ENCODE data around the gene OR8K5. TPM values are rescaled to one million over a fixed set of nuclear protein-coding genes. Genes with fewer than 3 reads are reported as not detected.

Gene OR8K5, protein sequence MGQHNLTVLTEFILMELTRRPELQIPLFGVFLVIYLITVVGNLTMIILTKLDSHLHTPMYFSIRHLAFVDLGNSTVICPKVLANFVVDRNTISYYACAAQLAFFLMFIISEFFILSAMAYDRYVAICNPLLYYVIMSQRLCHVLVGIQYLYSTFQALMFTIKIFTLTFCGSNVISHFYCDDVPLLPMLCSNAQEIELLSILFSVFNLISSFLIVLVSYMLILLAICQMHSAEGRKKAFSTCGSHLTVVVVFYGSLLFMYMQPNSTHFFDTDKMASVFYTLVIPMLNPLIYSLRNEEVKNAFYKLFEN
- total RNA-seq: not detected in 2 replicates

DNA sequence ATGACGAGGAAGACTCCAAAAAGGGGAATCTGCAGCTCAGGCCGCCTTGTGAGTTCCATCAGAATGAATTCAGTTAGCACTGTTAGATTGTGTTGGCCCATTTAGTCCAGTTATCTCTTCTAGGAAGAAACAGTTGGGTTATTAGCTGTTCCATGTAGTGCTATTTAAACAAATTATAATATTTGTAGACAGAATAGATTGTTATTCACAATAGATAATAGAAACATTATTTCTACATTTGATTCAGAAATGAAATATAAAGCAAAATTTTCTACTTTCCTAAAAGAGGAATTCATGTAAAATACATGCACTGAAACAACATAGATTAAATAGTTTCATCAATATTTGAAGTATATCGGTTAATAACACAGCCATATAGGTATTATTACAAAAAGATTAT lies at the start of gene OR8K5:
Gene OR8K5, minus strand, starts transcription at position 101 of the 400 bp plus-strand sequence. Its CDS starts 0 bp downstream, at position 101.

DNA sequence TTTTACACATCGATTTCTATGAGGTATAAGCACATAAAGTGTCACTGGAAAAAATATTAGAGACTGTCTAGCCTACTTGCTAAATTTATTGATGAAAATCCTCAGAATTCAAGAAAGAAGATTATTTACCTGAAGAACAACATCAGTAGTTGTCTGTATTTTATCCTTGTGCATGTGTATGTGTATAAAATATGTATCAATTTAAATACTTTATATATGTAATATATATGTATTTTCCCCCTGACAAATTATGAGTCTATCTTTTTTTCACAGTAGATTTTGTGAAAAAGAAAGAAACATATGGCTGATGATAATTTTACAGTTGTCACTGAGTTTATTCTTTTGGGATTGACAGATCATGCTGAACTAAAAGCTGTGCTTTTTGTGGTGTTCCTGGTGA lies 16.2 kb upstream of the OR8K5 start, which contains the start of gene OR5J2:
Gene OR5J2, plus strand, starts transcription at position 301 of the 400 bp plus-strand sequence. Its CDS starts 0 bp downstream, at position 301.

DNA sequence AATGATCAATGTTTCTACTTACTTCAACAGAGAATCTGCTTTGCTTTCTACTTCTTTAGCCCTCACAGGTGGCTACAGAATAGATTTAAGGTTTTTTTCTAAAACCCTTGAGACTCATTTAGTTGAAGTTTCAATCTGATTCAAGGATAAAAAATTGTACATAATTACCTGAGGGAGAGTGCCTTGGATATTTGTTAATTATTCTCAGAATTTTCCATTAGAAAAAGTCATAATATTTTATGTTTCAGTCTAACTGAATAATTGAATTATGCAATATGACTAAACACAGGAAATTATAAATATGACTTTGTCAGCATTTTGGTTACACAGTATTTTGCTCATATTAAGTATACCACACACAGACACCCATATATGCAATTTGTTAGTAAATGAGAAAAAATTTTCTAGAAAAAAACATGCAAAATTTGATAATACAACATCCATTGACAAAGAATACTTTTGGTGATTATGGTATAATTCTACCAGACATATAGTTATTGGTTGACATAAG lies 19.9 kb downstream of the OR8K5 start, which contains the start of gene OR8J3:
Gene OR8J3, minus strand, starts transcription at position 51 of the 511 bp plus-strand sequence. CDS start 2,483 bp downstream, outside the sequence.

DNA sequence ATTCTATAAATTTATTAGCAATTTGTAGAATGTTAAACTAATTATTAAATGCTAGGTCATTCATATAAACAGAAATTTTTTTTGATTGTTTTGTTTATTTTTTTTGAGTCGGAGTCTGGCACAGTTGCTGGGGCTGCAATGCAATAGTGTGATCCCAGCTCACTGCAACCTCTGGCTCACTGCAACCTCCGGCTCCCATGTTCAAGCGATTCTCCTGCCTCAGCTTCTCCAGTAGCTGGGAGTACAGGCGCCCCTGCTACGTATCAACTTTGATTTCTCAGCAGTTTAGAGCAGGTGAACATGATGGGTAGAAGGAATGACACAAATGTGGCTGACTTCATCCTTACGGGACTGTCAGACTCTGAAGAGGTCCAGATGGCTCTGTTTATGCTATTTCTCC lies 38.0 kb downstream of the OR8K5 start, which contains the start of gene OR8H3:
Gene OR8H3, plus strand, starts transcription at position 301 of the 400 bp plus-strand sequence. Its CDS starts 0 bp downstream, at position 301.

Other genes starting within 250 kb of the OR8K5 start
- not detected in 2 replicates for gene OR5W2, start 245.7 kb downstream of the OR8K5 start, total RNA-seq
- gene OR5I1, start 223.9 kb downstream of the OR8K5 start, total RNA-seq: not detected in 2 replicates
- gene OR10AG1, start 190.4 kb downstream of the OR8K5 start, total RNA-seq: not detected in 2 replicates
- not detected in 2 replicates for gene OR5F1, start 165.7 kb downstream of the OR8K5 start, total RNA-seq
- gene OR5AS1, start 132.7 kb downstream of the OR8K5 start, total RNA-seq: not detected in 2 replicates
- gene OR8I2, start 67.0 kb downstream of the OR8K5 start, total RNA-seq: not detected in 2 replicates
- gene OR8H2, start 56.6 kb downstream of the OR8K5 start, total RNA-seq: not detected in 2 replicates
- gene OR8H3, start 37.9 kb downstream of the OR8K5 start, total RNA-seq: not detected in 2 replicates
- gene OR8J3, start 20.1 kb downstream of the OR8K5 start, total RNA-seq: not detected in 2 replicates
- gene OR5J2, start 16.3 kb upstream of the OR8K5 start, total RNA-seq: not detected in 2 replicates
- gene OR5T2, start 73.9 kb upstream of the OR8K5 start, total RNA-seq: not detected in 2 replicates
- gene OR5T3, start 91.9 kb upstream of the OR8K5 start, total RNA-seq: not detected in 2 replicates
- not detected in 2 replicates for gene OR5T1, start 113.8 kb upstream of the OR8K5 start, total RNA-seq
- not detected in 2 replicates for gene OR8H1, start 131.9 kb upstream of the OR8K5 start, total RNA-seq
- not detected in 2 replicates for gene OR8K3, start 154.8 kb upstream of the OR8K5 start, total RNA-seq
- not detected in 2 replicates for gene OR8K1, start 185.7 kb upstream of the OR8K5 start, total RNA-seq
- gene OR8J1, start 194.0 kb upstream of the OR8K5 start, total RNA-seq: not detected in 2 replicates
- not detected in 2 replicates for gene OR8U1, start 215.3 kb upstream of the OR8K5 start, total RNA-seq

Measured in articular chondrocyte of knee joint (primary cell).